HepG2 (cell line): ENCODE measurements around the gene UTS2R. TPM values are rescaled to one million over a fixed set of nuclear protein-coding genes. Genes with fewer than 3 reads are reported as not detected.

ENCODE experiments used
- ATAC-seq: fragments of 200-7000 bp; cut with Tn5 transposase; 3 replicates; pipeline ENCODE4 v1.9.1; 2020; ENCODE audit warnings: mild to moderate bottlenecking, moderate library complexity
- BruUV-seq: library from RNA; stranded (reverse); fragments of 400-500 nt; replicated peaks from 2 replicates; lab custom pipeline; 2021; lab: Mats Ljungman, UMichigan
- CTCF ChIA-PET: fragments of 300-600 bp; formaldehyde crosslinking; extraction: SDS; loops from one replicate; lab custom pipeline; 2021; ENCODE audit warnings: low total read pairs, inconsistent platforms, low intra/inter-chr PET ratio; lab: Yijun Ruan, JAX
- POLR2A ChIA-PET: fragments of 350-600 bp; sonication (Branson Sonifier 250); formaldehyde crosslinking; loops from one replicate; lab custom pipeline; 2020; ENCODE audit warnings: antibody characterized with exemption, inconsistent platforms; lab: Yijun Ruan, JAX
- DNase-seq: peaks from one replicate; pipeline ENCODE4 v3.0.0-alpha.2; 2015; ENCODE audit warnings: low spot score
- FAIRE-seq: peaks from 3 replicates; lab custom pipeline; 2011; peaks lifted over from hg19 to GRCh38; lab: Jason Lieb, UNC
- H2AFZ ChIP-seq: one replicate; pipeline ENCODE4 v1.6.1; 2011; ENCODE audit warnings: low read length, inconsistent platforms
- H3K27ac ChIP-seq: fragments of 300-600 bp; 3 replicates; pipeline ENCODE4 v1.8.0; 2011; ENCODE audit warnings: mixed run types, mild to moderate bottlenecking, mixed read lengths, low read length, inconsistent platforms; ENCODE audit not compliant: insufficient read depth; ENCODE audit errors: extremely low read length
- H3K27me3 ChIP-seq, 2 experiments: fragments of 200-600 bp in 1 of 2; 2 replicates in 1 of 2; 3 replicates in 1 of 2; pipeline versions ENCODE4 v1.6.0 to v1.8.0; 2011; ENCODE audit warnings: low read length in 2 of 2, mild to moderate bottlenecking in 2 of 2, moderate library complexity in 2 of 2, inconsistent platforms in 1 of 2; ENCODE audit not compliant: insufficient read depth in 2 of 2, control insufficient read depth in 1 of 2
- H3K36me3 ChIP-seq, 2 experiments: fragments of 200-600 bp in 1 of 2; replicated peaks in 1 of 2; 2 replicates in 1 of 2; 3 replicates in 1 of 2; pipeline versions ENCODE4 v1.5.1 to v1.8.0; 2011; ENCODE audit warnings: low read length in 2 of 2, inconsistent platforms in 1 of 2; ENCODE audit not compliant: insufficient read depth in 2 of 2, control insufficient read depth in 1 of 2
- H3K4me1 ChIP-seq: 2 replicates; pipeline ENCODE4 v1.5.1; 2012; ENCODE audit warnings: low read length, inconsistent platforms; ENCODE audit not compliant: insufficient read depth
- H3K4me2 ChIP-seq: 2 replicates; pipeline ENCODE4 v1.6.0; 2011; ENCODE audit warnings: low read depth, low read length, inconsistent platforms
- H3K4me3 ChIP-seq, 3 experiments: fragments of 200-600 bp in 1 of 3; sonication (generic), shearing (Covaris generic) in 1 of 3; replicated peaks in 1 of 3; 2 replicates each; pipeline ENCODE4 v1.5.1; 2011 to 2016; ENCODE audit warnings: low read length in 3 of 3, inconsistent platforms in 2 of 3, low read depth in 2 of 3, mild to moderate bottlenecking in 2 of 3, control low read depth in 1 of 3, mixed read lengths in 1 of 3; ENCODE audit not compliant: insufficient read depth in 1 of 3
- H3K79me2 ChIP-seq: one replicate; pipeline ENCODE4 v1.6.1; 2011; ENCODE audit warnings: low read length, inconsistent platforms; ENCODE audit not compliant: insufficient read depth
- H3K9ac ChIP-seq: 2 replicates; pipeline ENCODE4 v1.6.0; 2011; ENCODE audit warnings: mild to moderate bottlenecking, low read depth, low read length, inconsistent platforms; ENCODE audit not compliant: insufficient read depth
- H3K9me3 ChIP-seq: 2 replicates; pipeline ENCODE4 v1.5.1; 2012; ENCODE audit warnings: mild to moderate bottlenecking, low read length
- H4K20me1 ChIP-seq: 2 replicates; pipeline ENCODE4 v1.6.0; 2011; ENCODE audit warnings: inconsistent platforms, mild to moderate bottlenecking, low read length, moderate library complexity; ENCODE audit not compliant: insufficient read depth
- ATF7 ChIP-seq, 2 experiments: fragments of 450-650 bp in 1 of 2; sonication (generic) in 1 of 2; formaldehyde crosslinking in 1 of 2; IDR thresholded peaks; 2 replicates each; pipeline versions ENCODE4 v1.4.0 to v1.6.1; 2016 to 2020; ENCODE audit warnings: antibody characterized with exemption in 1 of 2, mild to moderate bottlenecking in 1 of 2, missing genetic modification reagents in 1 of 2
- JDP2 ChIP-seq: sonication (generic); formaldehyde crosslinking; IDR thresholded peaks from 2 replicates; pipeline ENCODE4 v1.8.1; 2022; ENCODE audit warnings: missing genetic modification reagents, borderline replicate concordance
- KAT2B ChIP-seq: fragments of 150-350 bp; IDR thresholded peaks from 2 replicates; pipeline ENCODE4 v1.6.1; 2014; ENCODE audit warnings: low read depth, low read length, borderline replicate concordance
- KLF13 ChIP-seq: sonication (generic); formaldehyde crosslinking; IDR thresholded peaks from 2 replicates; pipeline ENCODE4 v1.4.0; 2020; ENCODE audit warnings: mild to moderate bottlenecking, missing genetic modification reagents
- POGK ChIP-seq: sonication (generic); formaldehyde crosslinking; conservative IDR thresholded peaks from 2 replicates; pipeline ENCODE4 v1.8.0; 2022; ENCODE audit warnings: mild to moderate bottlenecking, moderate library complexity, missing genetic modification reagents
- PRPF4 ChIP-seq: fragments of 200-400 bp; formaldehyde crosslinking; IDR thresholded peaks from 2 replicates; pipeline ENCODE4 v1.6.1; 2016; ENCODE audit warnings: low read length, low read depth; ENCODE audit not compliant: poor library complexity, severe bottlenecking
- RARG ChIP-seq: sonication (generic); formaldehyde crosslinking; IDR thresholded peaks from 2 replicates; pipeline ENCODE4 v1.4.0; 2020; ENCODE audit warnings: low read depth, mild to moderate bottlenecking, missing genetic modification reagents
- SMAD3 ChIP-seq: sonication (generic); formaldehyde crosslinking; IDR thresholded peaks from 2 replicates; pipeline ENCODE4 v1.4.0; 2020; ENCODE audit warnings: missing genetic modification reagents
- SPEN ChIP-seq: sonication (generic); formaldehyde crosslinking; IDR thresholded peaks from 2 replicates; pipeline ENCODE4 v1.5.1; 2020; ENCODE audit warnings: low read depth, mild to moderate bottlenecking, missing genetic modification reagents
- ZBTB38 ChIP-seq: sonication (generic); formaldehyde crosslinking; IDR thresholded peaks from 2 replicates; pipeline ENCODE4 v1.5.1; 2020; ENCODE audit warnings: mild to moderate bottlenecking, missing genetic modification reagents
- ZC3H13 ChIP-seq: sonication (generic); formaldehyde crosslinking; IDR thresholded peaks from 2 replicates; pipeline ENCODE4 v1.8.1; 2023; ENCODE audit warnings: mild to moderate bottlenecking, missing genetic modification reagents, moderate library complexity
- ZEB1 ChIP-seq: IDR thresholded peaks from 2 replicates; pipeline ENCODE4 v1.6.1; 2012; ENCODE audit warnings: mild to moderate bottlenecking, low read depth, inconsistent platforms; ENCODE audit not compliant: insufficient replicate concordance
- ZNF256 ChIP-seq: sonication (generic); formaldehyde crosslinking; conservative IDR thresholded peaks from 2 replicates; pipeline ENCODE4 v1.4.0; 2020; ENCODE audit warnings: missing genetic modification reagents
- ZNF282 ChIP-seq: fragments of 450-650 bp; IDR thresholded peaks from 2 replicates; pipeline ENCODE4 v1.6.1; 2018; ENCODE audit not compliant: partially characterized antibody
- ZNF335 ChIP-seq: sonication (generic); formaldehyde crosslinking; IDR thresholded peaks from 2 replicates; pipeline ENCODE4 v1.4.0; 2020; ENCODE audit warnings: missing genetic modification reagents
- ZNF496 ChIP-seq: sonication (generic); formaldehyde crosslinking; IDR thresholded peaks from 2 replicates; pipeline ENCODE4 v1.8.1; 2023; ENCODE audit warnings: mild to moderate bottlenecking, moderate library complexity, missing genetic modification reagents; ENCODE audit not compliant: insufficient replicate concordance
- ZNF512 ChIP-seq: sonication (generic); formaldehyde crosslinking; IDR thresholded peaks from 2 replicates; pipeline ENCODE4 v1.4.0; 2020; ENCODE audit warnings: mild to moderate bottlenecking, missing genetic modification reagents
- ZNF572 ChIP-seq: sonication (generic); formaldehyde crosslinking; IDR thresholded peaks from 2 replicates; pipeline ENCODE4 v1.5.1; 2020; ENCODE audit warnings: mild to moderate bottlenecking, missing genetic modification reagents
- WGBS: methylation state at CpG from one replicate; pipeline ENCODE4 v1.1.6; 2017; ENCODE audit warnings: low lambda C conversion rate; 5-methylcytosine and 5-hydroxymethylcytosine counted together
- in situ Hi-C: cut with HindIII; loops from 2 replicates; pipeline ENCODE4 v1.10.0; 2017; ENCODE audit warnings: low pct_unique_long_range_greater_than_20kb; ENCODE audit not compliant: extremely low pct_ligation_motif_present
- intact Hi-C: fragments of 100-400 bp; cut with micrococcal nuclease; formaldehyde crosslinking; loops from one replicate; pipeline ENCODE4 v1.10.0; 2022; ENCODE audit not compliant: unreplicated experiment
- polyA plus RNA-seq, 8 experiments: library from polyadenylated mRNA; depleted of rRNA in 3 of 8; stranded (reverse) in 7 of 8; unstranded in 1 of 8; fragments of >200 nt; fragmentation: Illumina TruSeq in 4 of 8; extraction: Trizol in 4 of 8; gene quantifications; 2 replicates each; pipeline versions ENCODE4 v1.2.1 to v1.2.3, GENCODE V29; 2011 to 2016; ENCODE audit warnings: low read depth in 4 of 8, missing spikeins in 1 of 8, mixed read lengths in 1 of 8; ENCODE audit not compliant: insufficient read depth in 1 of 8
- total RNA-seq, 5 experiments: library from RNA; depleted of rRNA; stranded (reverse); fragments of >200 nt; fragmentation: Illumina TruSeq; extraction: Trizol; gene quantifications; 2 replicates each; pipeline ENCODE4 v1.2.3, GENCODE V29; 2016; ENCODE audit warnings: low read depth in 1 of 5
- TF ChIP-seq, protein P1 (sequence below): sonication (generic); formaldehyde crosslinking; conservative IDR thresholded peaks from 2 replicates; pipeline ENCODE4 v1.4.0; 2020; ENCODE audit warnings: missing genetic modification reagents
- TF ChIP-seq, protein P2 (sequence below): sonication (generic); formaldehyde crosslinking; IDR thresholded peaks from 2 replicates; pipeline ENCODE4 v1.4.0; 2020; ENCODE audit warnings: mild to moderate bottlenecking, missing genetic modification reagents

Gene UTS2R
- total and polyA plus RNA-seq, 2 of the 13 experiments (the other 11 are each of a cell fraction or from before 2014, with no cell fraction given), result 0.13 to 0.15 TPM

- no peak overlapping the region for H3K4me2 ChIP-seq
- ChIA-PET POLR2A (interaction anchor here (0.9 to 20.8 kb wide), 6 partner anchors 10 to 89 kb away, joined by 3 to 270 read pairs (median 17); no protein-coding TSS in a partner anchor), CTCF (no interaction called here)
- no peak overlapping the region for H3K4me3 ChIP-seq
- no peak for FAIRE-seq
- H3K79me2 ChIP-seq, result peaks cover 4% of the 10 kb centered on the region
- ATAC-seq, result no peak
- no peak for DNase-seq
- no peak overlapping the region for H3K9ac ChIP-seq
- 94% methylated on average over 24 of the region's 25 CpGs for WGBS
- H3K27ac ChIP-seq, result no peak overlapping the region
- in situ Hi-C loops, result no loop called here
- H3K36me3 ChIP-seq, result no peaks in the 10 kb centered on the region
- H3K27me3 ChIP-seq, result no peaks in the 10 kb centered on the region
- intact Hi-C loops, result loop anchor here (10.0 kb wide), 1 partner anchor 183 kb away; the partner anchor contains the start of gene FOXK2
- no peaks in the 10 kb centered on the region for H3K9me3 ChIP-seq
- H4K20me1 ChIP-seq, result no peaks in the 10 kb centered on the region
- BruUV-seq, result no TSS peak
- peaks cover 90% of the 10 kb centered on the region for H3K4me1 ChIP-seq
- H2AFZ ChIP-seq, result no peak overlapping the region
- TF ChIP-seq JDP2 (no peak), ZNF256 (CRISPR knock-in tag) (no peak), ATF7 (IDR thresholded peaks at IDR 0.05) (no peak), ATF7 (CRISPR knock-in tag; IDR thresholded peaks at IDR 0.05) (no peak), ZNF572 (CRISPR knock-in tag) (no peak), SPEN (CRISPR knock-in tag) (0 out of 2 replicates have a peak, but pooled peaks have one; percentile 3), ZC3H13 (CRISPR knock-in tag) (0 out of 2 replicates have a peak, but pooled peaks have one; percentile 3), ZEB1 (no peak), KLF13 (no peak), POGK (CRISPR knock-in tag) (no peak), RARG (no peak), KAT2B (no peak), SMAD3 (CRISPR knock-in tag) (no peak), ZBTB38 (CRISPR knock-in tag) (peak; percentile 19; the same call in 1 of the 2 replicates), ZNF335 (CRISPR knock-in tag) (no peak), ZNF282 (no peak), ZNF496 (CRISPR knock-in tag) (no peak), PRPF4 (peak; percentile 72), ZNF512 (CRISPR knock-in tag) (no peak)
- TF ChIP-seq, protein P1, sequence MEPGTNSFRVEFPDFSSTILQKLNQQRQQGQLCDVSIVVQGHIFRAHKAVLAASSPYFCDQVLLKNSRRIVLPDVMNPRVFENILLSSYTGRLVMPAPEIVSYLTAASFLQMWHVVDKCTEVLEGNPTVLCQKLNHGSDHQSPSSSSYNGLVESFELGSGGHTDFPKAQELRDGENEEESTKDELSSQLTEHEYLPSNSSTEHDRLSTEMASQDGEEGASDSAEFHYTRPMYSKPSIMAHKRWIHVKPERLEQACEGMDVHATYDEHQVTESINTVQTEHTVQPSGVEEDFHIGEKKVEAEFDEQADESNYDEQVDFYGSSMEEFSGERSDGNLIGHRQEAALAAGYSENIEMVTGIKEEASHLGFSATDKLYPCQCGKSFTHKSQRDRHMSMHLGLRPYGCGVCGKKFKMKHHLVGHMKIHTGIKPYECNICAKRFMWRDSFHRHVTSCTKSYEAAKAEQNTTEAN, result no peak
- TF ChIP-seq, protein P2, sequence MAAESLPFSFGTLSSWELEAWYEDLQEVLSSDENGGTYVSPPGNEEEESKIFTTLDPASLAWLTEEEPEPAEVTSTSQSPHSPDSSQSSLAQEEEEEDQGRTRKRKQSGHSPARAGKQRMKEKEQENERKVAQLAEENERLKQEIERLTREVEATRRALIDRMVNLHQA, result no peak
Observed at GRCh38 chr17:82331345-82331939, 40.1 kb upstream of the UTS2R start.
